ENCODE results near the gene PRND. TPM values are rescaled to one million over a fixed set of nuclear protein-coding genes. Genes with fewer than 3 reads are reported as not detected.
"Not testable (repeated sequence)": the region's sequence is repeated elsewhere in the genome, so short reads cannot be mapped to it uniquely, and the experiment has no call there.

The PRND gene
- total and polyA plus RNA-seq, 4 donors: 0.22 to 12.1 TPM; not detected in 2

DNA sequence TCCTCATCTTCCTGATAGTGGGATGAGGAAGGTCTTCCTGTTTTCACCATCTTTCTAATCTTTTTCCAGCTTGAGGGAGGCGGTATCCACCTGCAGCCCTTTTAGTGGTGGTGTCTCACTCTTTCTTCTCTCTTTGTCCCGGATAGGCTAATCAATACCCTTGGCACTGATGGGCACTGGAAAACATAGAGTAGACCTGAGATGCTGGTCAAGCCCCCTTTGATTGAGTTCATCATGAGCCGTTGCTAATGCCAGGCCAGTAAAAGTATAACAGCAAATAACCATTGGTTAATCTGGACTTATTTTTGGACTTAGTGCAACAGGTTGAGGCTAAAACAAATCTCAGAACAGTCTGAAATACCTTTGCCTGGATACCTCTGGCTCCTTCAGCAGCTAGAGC is 21.8 kb upstream of the PRND start:
- ATAC-seq (ENCODE audit: insufficient read depth, low FRiP score) (no peak), DNase-seq (no peak)
- Histone ChIP-seq H3K27me3 (ENCODE audit: control insufficient read depth in 3 of 3, insufficient read depth in 3 of 3, low read length in 2 of 3) (peaks cover 0 to 2% (median 0%) of the 10 kb centered on the region in 3 donors), H3K9ac (ENCODE audit: insufficient read depth in 1 of 2, low read length in 2 of 2) (no peak overlapping the region), H3K9me3 (ENCODE audit: control insufficient read depth in 4 of 4, insufficient read depth in 3 of 4, low read length in 3 of 4) (no peaks in the 10 kb centered on the region), H3K36me3 (ENCODE audit: control insufficient read depth in 4 of 4, insufficient read depth in 4 of 4, low read length in 4 of 4) (peaks cover 0 to 15% (median 9%) of the 10 kb centered on the region in 4 donors), H3K4me3 (no peak overlapping the region), H3K27ac (ENCODE audit: low read depth in 1 of 2, low read length in 1 of 2) (no peak overlapping the region), H3K4me1 (ENCODE audit: control insufficient read depth in 5 of 5, insufficient read depth in 5 of 5, low read length in 5 of 5) (peaks cover 0 to 8% (median 0%) of the 10 kb centered on the region in 5 donors)
- WGBS, 2 donors: 98 to 99% methylated on average over 3 of the region's 3 CpGs
- TF ChIP-seq, protein P1, sequence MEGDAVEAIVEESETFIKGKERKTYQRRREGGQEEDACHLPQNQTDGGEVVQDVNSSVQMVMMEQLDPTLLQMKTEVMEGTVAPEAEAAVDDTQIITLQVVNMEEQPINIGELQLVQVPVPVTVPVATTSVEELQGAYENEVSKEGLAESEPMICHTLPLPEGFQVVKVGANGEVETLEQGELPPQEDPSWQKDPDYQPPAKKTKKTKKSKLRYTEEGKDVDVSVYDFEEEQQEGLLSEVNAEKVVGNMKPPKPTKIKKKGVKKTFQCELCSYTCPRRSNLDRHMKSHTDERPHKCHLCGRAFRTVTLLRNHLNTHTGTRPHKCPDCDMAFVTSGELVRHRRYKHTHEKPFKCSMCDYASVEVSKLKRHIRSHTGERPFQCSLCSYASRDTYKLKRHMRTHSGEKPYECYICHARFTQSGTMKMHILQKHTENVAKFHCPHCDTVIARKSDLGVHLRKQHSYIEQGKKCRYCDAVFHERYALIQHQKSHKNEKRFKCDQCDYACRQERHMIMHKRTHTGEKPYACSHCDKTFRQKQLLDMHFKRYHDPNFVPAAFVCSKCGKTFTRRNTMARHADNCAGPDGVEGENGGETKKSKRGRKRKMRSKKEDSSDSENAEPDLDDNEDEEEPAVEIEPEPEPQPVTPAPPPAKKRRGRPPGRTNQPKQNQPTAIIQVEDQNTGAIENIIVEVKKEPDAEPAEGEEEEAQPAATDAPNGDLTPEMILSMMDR (IDR thresholded peaks at IDR 0.05; ENCODE audit: control extremely low read depth, extremely low read depth): no peak

DNA sequence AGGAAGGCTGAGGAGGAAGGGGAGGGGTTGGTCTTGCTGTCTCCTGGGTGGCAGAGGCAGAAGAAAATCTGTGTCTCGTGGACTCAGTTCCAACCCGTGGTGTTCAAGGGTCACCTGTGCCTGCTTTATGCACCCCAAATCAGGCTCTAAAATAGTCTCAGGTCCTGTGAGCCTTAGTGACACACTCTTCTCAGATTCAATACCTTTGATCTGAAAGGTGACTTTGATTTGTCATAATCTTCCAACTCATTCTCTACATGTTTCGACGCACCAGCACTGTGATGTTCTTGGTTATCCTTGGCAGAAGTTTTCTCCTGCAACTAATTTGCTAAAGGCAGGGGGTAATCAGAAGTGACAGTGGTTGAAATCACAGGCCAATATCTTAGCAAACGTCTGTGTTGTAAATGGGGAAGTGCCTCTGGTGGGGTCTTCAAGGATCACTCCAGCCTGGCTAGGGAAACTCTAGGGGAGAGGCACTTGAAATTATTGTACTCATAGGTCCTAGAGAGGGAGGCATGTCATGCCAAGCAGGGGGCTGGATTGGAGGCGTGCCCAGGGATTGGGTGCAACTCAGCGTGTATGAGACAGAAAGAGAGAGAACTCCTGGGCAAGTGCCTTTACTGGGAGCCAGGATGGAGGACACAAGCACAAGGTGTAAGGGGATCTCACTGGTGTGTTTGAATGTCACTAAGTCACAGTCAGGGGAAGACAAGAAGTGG is 19.0 kb upstream of the PRND start:
- H3K36me3 ChIP-seq (ENCODE audit: control insufficient read depth in 4 of 4, insufficient read depth in 4 of 4, low read length in 4 of 4): peaks cover 0 to 13% (median 9%) of the 10 kb centered on the region in 4 donors
- H3K4me3 ChIP-seq: no peak overlapping the region
- H3K9me3 ChIP-seq (ENCODE audit: control insufficient read depth in 4 of 4, insufficient read depth in 3 of 4, low read length in 3 of 4): no peaks in the 10 kb centered on the region
- TF ChIP-seq, protein P1 (IDR thresholded peaks at IDR 0.05; ENCODE audit: control extremely low read depth, extremely low read depth): no peak
- H3K9ac ChIP-seq (ENCODE audit: insufficient read depth in 1 of 2, low read length in 2 of 2): no peak overlapping the region
- H3K27ac ChIP-seq (ENCODE audit: low read depth in 1 of 2, low read length in 1 of 2): no peak overlapping the region
- peaks cover 0 to 8% (median 0%) of the 10 kb centered on the region in 5 donors for H3K4me1 ChIP-seq (ENCODE audit: control insufficient read depth in 5 of 5, insufficient read depth in 5 of 5, low read length in 5 of 5)
- peaks cover 0 to 2% (median 0%) of the 10 kb centered on the region in 3 donors for H3K27me3 ChIP-seq (ENCODE audit: control insufficient read depth in 3 of 3, insufficient read depth in 3 of 3, low read length in 2 of 3)
- ATAC-seq (ENCODE audit: insufficient read depth, low FRiP score) (no peak), DNase-seq (no peak)
- 72 to 75% methylated on average over 7 of the region's 7 CpGs for WGBS, 2 donors

DNA sequence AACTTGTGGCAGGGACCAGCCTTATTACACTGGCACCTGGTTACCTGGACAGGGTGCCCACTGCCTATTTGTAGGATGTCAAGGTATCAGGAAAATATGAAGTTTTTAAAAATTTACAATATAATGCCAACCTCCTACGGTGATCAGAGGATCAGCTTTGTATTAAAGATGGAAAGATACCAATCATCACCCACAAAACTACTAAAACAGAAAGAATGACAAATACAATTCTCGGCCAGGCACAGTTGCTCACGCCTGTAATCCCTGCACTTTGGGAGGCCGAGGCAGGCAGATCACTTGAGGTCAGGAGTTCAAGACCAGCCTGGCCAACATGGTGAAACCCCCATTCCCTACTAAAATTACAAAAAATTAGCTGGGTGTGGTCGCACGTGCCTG is 18.4 kb upstream of the PRND start:
- Histone ChIP-seq H3K27me3 (ENCODE audit: control insufficient read depth in 3 of 3, insufficient read depth in 3 of 3, low read length in 2 of 3) (peaks cover 0 to 2% (median 0%) of the 10 kb centered on the region in 3 donors), H3K27ac (ENCODE audit: low read depth in 1 of 2, low read length in 1 of 2) (no peak overlapping the region), H3K4me1 (ENCODE audit: control insufficient read depth in 5 of 5, insufficient read depth in 5 of 5, low read length in 5 of 5) (peaks cover 0 to 8% (median 0%) of the 10 kb centered on the region in 5 donors), H3K9me3 (ENCODE audit: control insufficient read depth in 4 of 4, insufficient read depth in 3 of 4, low read length in 3 of 4) (no peaks in the 10 kb centered on the region), H3K9ac (ENCODE audit: insufficient read depth in 1 of 2, low read length in 2 of 2) (no peak overlapping the region), H3K36me3 (ENCODE audit: control insufficient read depth in 4 of 4, insufficient read depth in 4 of 4, low read length in 4 of 4) (peaks cover 0 to 13% (median 9%) of the 10 kb centered on the region in 4 donors), H3K4me3 (no peak overlapping the region)
- no peak for ATAC-seq (ENCODE audit: insufficient read depth, low FRiP score)
- DNase-seq: no peak
- TF ChIP-seq, protein P1 (IDR thresholded peaks at IDR 0.05; ENCODE audit: control extremely low read depth, extremely low read depth): no peak
- WGBS, 2 donors: 89 to 90% methylated on average over 6 of the region's 6 CpGs

DNA sequence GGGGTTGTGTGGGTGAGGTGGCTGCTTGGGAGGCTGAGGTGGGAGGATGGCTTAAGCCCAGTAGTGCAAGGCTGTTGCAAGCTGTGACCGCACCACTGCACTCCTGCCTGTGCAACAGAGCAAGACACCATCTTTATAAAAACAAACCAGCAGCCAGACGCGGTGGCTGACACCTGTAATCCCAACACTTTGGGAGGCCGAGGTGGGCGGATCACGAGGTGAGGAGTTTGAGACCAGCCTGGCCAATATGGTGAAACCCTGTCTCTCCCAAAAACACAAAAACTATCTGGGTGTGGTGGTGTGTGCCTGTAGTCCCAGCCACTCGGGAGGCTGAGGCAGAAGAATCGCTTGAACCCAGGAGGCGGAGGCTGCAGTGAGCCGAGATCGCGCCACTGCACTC is 14.8 kb upstream of the PRND start:
- not testable (repeated sequence) for H3K4me1 ChIP-seq (ENCODE audit: control insufficient read depth in 5 of 5, insufficient read depth in 5 of 5, low read length in 5 of 5); H3K9me3 ChIP-seq (ENCODE audit: control insufficient read depth in 4 of 4, insufficient read depth in 3 of 4, low read length in 3 of 4); H3K27me3 ChIP-seq (ENCODE audit: control insufficient read depth in 3 of 3, insufficient read depth in 3 of 3, low read length in 2 of 3); H3K9ac ChIP-seq (ENCODE audit: insufficient read depth in 1 of 2, low read length in 2 of 2); H3K4me3 ChIP-seq; ATAC-seq (ENCODE audit: insufficient read depth, low FRiP score); H3K27ac ChIP-seq (ENCODE audit: low read depth in 1 of 2, low read length in 1 of 2); H3K36me3 ChIP-seq (ENCODE audit: control insufficient read depth in 4 of 4, insufficient read depth in 4 of 4, low read length in 4 of 4); DNase-seq
- WGBS, 2 donors: 95 to 97% methylated on average over 12 of the region's 12 CpGs
